Epithelial cell of alveolus of lung (primary cell): Measurements from ENCODE around the gene HDHD5. TPM values are rescaled to one million over a fixed set of nuclear protein-coding genes. Genes with fewer than 3 reads are reported as not detected.

Experiments used
- total RNA-seq: library from RNA; depleted of rRNA; stranded (reverse); fragments of >200 nt; gene quantifications from 2 replicates; pipeline ENCODE4 v1.2.1, GENCODE V29; 2015

HDHD5 gene
- 35.9 and 57.5 TPM in 2 replicates for total RNA-seq

GRCh38 chr22:17158568-17159503 lies at the start of gene HDHD5:
HDHD5 (minus strand) TSS chr22:17159277; CDS start chr22:17159251, 26 bp downstream.

GRCh38 chr22:17121233-17122195 lies 37.6 kb downstream of the HDHD5 start, which contains the start of gene TMEM121B:
TMEM121B (minus strand) TSS chr22:17121360; CDS start chr22:17121127, 233 bp downstream.

Other genes starting within 250 kb of the HDHD5 start
- gene GAB4, start 151.1 kb downstream of the HDHD5 start, total RNA-seq = not detected in 2 replicates
- gene IL17RA, start 74.3 kb downstream of the HDHD5 start, total RNA-seq = 11.1 and 16.5 TPM in 2 replicates
- 0.26 and 1.6 TPM in 2 replicates for gene TMEM121B, start 37.9 kb downstream of the HDHD5 start, total RNA-seq
- gene ADA2, start 60.2 kb upstream of the HDHD5 start, total RNA-seq = 14.0 and 14.6 TPM in 2 replicates
- 0.91 and 2.8 TPM in 2 replicates for gene CECR2, start 210.2 kb upstream of the HDHD5 start, total RNA-seq